Sigmoid colon (tissue), 4 donors: Measurements from ENCODE around the gene FBXO17.

Experiments used
- POLR2A ChIP-seq, 2 donors: fragments of 450-650 bp; IDR thresholded peaks; one replicate each; pipeline ENCODE4 v1.6.1; 2016; ENCODE audit warnings: antibody characterized with exemption in 2 of 2, mild to moderate bottlenecking in 2 of 2, moderate library complexity in 2 of 2
- POLR2AphosphoS5 ChIP-seq, 4 donors: sonication (generic); formaldehyde crosslinking; IDR thresholded peaks; one replicate each; pipeline ENCODE4 v1.6.1; 2017; ENCODE audit warnings: antibody characterized with exemption in 4 of 4
- TF ChIP-seq, protein P1 (sequence below), 4 experiments: fragments of 450-650 bp in 3 of 4; fragments of 200-600 bp in 1 of 4; IDR thresholded peaks; one replicate each; pipeline ENCODE4 v1.5.1; 2016 to 2019; ENCODE audit warnings: antibody characterized with exemption in 4 of 4, mild to moderate bottlenecking in 3 of 4, moderate library complexity in 2 of 4

- TF ChIP-seq, protein P1, sequence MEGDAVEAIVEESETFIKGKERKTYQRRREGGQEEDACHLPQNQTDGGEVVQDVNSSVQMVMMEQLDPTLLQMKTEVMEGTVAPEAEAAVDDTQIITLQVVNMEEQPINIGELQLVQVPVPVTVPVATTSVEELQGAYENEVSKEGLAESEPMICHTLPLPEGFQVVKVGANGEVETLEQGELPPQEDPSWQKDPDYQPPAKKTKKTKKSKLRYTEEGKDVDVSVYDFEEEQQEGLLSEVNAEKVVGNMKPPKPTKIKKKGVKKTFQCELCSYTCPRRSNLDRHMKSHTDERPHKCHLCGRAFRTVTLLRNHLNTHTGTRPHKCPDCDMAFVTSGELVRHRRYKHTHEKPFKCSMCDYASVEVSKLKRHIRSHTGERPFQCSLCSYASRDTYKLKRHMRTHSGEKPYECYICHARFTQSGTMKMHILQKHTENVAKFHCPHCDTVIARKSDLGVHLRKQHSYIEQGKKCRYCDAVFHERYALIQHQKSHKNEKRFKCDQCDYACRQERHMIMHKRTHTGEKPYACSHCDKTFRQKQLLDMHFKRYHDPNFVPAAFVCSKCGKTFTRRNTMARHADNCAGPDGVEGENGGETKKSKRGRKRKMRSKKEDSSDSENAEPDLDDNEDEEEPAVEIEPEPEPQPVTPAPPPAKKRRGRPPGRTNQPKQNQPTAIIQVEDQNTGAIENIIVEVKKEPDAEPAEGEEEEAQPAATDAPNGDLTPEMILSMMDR (IDR thresholded peaks at IDR 0.05), result no peak
- TF ChIP-seq POLR2A (IDR thresholded peaks at IDR 0.05), result no peak
- TF ChIP-seq POLR2AphosphoS5 (IDR thresholded peaks at IDR 0.05), result no peak
Measured at GRCh38 chr19:38912600-38913514, 62.7 kb downstream of the FBXO17 start.
